Activated naive CD4-positive, alpha-beta T cell treated with anti-CD3 and anti-CD28 coated beads, Interleukin-2, amount 50 U/mL, for 72 hours (primary cell): ENCODE data around the gene SHF. TPM values are rescaled to one million over a fixed set of nuclear protein-coding genes. Genes with fewer than 3 reads are reported as not detected.
"Not testable (repeated sequence)": the region's sequence is repeated elsewhere in the genome, so short reads cannot be mapped to it uniquely, and the experiment has no call there.

Experiments
- ATAC-seq, 2 donors: fragments of 150-1000 bp; cut with Tn5 transposase; 2 replicates each; pipeline ENCODE4 v1.10.0; 2021; ENCODE audit warnings: mild to moderate bottlenecking in 2 of 2, moderate library complexity in 2 of 2
- DNase-seq, 2 donors: peaks; one replicate each; pipeline ENCODE4 v3.0.0; 2021 to 2022; ENCODE audit warnings: low spot score in 2 of 2
- H3K27ac Mint-ChIP-seq, 2 donors: one replicate each; pipeline ENCODE4 v1.8.0; 2022; ENCODE audit warnings: mild to moderate bottlenecking in 2 of 2, mixed read lengths in 2 of 2
- H3K36me3 Mint-ChIP-seq, 2 donors: one replicate each; pipeline ENCODE4 v1.8.0; 2022; ENCODE audit warnings: mixed read lengths in 2 of 2
- H3K9me3 Mint-ChIP-seq, 2 donors: one replicate each; pipeline ENCODE4 v1.8.0; 2022; ENCODE audit warnings: mixed read lengths in 2 of 2
- total RNA-seq, 2 donors: library from RNA; stranded (reverse); gene quantifications; one replicate each; pipeline ENCODE4 v1.2.3, GENCODE V29; 2022

SHF gene, protein sequence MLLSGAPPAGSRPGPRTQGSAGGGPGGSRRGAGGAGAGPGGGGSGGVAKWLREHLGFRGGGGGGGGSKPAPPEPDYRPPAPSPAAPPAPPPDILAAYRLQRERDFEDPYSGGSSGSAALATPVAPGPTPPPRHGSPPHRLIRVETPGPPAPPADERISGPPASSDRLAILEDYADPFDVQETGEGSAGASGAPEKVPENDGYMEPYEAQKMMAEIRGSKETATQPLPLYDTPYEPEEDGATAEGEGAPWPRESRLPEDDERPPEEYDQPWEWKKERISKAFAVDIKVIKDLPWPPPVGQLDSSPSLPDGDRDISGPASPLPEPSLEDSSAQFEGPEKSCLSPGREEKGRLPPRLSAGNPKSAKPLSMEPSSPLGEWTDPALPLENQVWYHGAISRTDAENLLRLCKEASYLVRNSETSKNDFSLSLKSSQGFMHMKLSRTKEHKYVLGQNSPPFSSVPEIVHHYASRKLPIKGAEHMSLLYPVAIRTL
- total RNA-seq, result 10 to 100 TPM in 1 of 2 donors, 1 to 10 TPM in 1; 8.6 to 22.3 TPM

DNA sequence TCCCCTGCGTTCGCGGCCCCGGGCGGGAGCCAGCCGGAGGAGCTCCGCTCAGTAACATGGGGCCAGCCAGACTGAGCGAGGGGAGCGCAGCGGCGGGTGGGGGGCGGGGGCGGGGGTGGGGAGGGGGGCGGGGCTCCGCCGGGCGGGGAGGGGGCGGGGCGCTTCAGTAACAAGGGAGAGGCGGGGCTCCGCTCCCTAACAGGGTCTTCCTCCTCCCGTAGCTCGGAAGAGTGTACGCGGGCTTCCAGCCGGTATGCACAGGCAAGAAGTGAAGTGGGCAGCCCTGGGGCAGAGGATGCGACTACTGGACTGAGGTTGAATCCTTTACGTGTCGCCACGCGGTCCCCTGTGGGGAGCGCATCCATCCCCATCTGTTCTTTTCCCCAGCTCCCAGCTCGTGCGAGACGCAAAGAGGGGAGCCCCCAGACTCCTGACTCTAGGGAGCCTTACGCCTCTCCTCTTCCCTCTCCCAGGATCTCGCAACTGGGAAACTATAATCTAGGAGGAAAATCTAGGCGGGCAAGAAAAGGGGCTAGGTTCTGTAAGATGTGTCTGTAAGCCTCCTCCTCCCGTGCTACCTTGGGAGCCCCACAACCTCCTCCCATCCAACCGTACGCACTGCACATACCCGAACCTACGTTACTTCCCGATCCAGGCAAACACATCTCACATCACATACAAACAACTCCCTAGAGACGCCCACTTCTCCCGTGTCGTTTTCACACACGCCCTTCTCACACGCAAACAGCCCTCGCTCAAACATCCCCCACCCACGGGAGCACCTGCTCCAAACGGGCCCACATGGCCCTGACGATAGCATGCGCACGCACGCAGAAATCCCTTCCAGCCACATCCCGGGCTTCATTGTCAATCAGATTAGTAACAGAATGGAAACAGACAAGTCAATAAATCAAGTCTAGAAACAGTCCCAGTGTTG lies at the start of gene SHF:
TSS of gene SHF (minus strand) at position 73 of the 937 bp plus-strand sequence. CDS start at position 58, 15 bp downstream.
- H3K36me3 Mint-ChIP-seq, result no peaks in the 10 kb centered on the region
- DNase-seq (peak; percentile 69 to 78), ATAC-seq (peak; percentile 81 to 88)
- H3K9me3 Mint-ChIP-seq, result no peaks in the 10 kb centered on the region
- peak within 1 kb of the TSS; percentile 93 to 97 for H3K27ac Mint-ChIP-seq

DNA sequence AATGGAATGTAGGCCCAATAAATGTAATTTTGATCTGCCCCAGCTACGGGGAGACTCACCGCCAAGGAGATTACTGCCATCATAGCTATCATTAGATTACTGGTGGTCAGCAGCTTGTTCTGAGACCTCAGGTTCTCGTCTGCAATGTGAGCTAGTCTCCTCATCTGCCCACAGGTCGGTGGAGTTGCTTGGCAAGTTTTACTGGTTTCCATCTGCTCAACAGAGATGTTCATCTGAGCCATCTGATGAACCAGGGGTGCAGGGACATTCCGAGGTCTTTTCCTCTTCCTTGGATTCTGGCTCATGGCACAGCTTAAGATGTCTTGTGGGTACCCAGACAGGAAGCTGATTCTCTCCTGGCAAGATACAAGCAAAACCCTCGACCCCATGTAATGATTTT lies 49.0 kb upstream of the SHF start:
- not testable (repeated sequence) for DNase-seq, ATAC-seq, H3K27ac Mint-ChIP-seq
- Mint-ChIP-seq H3K9me3 (peaks cover 26 to 40% of the 10 kb centered on the region in 2 donors), H3K36me3 (peaks cover 34 to 64% of the 10 kb centered on the region in 2 donors)

DNA sequence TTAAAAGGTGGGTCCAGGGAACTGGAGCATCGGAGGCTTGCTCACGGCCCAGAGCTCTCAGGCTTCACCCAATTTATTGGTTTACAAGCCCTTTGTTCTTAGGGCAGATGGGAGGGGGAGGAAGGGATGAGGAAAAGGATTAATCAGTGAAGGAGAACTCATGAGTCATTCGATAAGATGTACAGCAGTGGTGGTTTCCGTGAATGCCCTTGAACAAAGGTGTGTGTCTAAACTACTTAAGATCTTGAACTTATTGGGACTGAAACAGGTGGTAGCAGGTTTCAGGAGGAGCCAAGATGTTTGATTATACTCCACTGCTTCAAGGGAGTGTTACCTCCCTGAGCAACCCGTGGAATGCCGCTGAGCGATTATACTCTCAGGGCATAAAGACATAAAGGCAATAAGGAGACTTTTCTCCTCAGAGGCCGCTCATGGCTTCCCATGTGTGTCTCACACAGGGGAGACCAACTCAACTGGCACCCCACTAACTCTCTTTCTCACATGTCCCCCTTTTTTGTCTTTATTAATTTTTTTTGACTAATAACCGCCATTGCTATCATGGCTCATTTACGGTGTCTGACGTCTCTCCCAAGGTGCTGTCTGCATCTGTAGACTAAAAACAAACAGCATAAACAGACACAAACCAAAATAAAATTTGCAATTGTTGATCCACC lies 46.9 kb upstream of the SHF start:
- H3K9me3 Mint-ChIP-seq, result peaks cover 15 to 28% of the 10 kb centered on the region in 2 donors
- H3K27ac Mint-ChIP-seq, result no peak overlapping the region
- peaks cover 19 to 48% of the 10 kb centered on the region in 2 donors for H3K36me3 Mint-ChIP-seq
- DNase-seq (no peak), ATAC-seq (no peak)

- H3K27ac Mint-ChIP-seq, result no peak overlapping the region
- H3K9me3 Mint-ChIP-seq, result peaks cover 8 to 11% of the 10 kb centered on the region in 2 donors
- H3K36me3 Mint-ChIP-seq, result peaks cover 8 to 30% of the 10 kb centered on the region in 2 donors
- DNase-seq, result no peak
- no peak for ATAC-seq
Observed at GRCh38 chr15:45231864-45232562, 44.2 kb upstream of the SHF start.

DNA sequence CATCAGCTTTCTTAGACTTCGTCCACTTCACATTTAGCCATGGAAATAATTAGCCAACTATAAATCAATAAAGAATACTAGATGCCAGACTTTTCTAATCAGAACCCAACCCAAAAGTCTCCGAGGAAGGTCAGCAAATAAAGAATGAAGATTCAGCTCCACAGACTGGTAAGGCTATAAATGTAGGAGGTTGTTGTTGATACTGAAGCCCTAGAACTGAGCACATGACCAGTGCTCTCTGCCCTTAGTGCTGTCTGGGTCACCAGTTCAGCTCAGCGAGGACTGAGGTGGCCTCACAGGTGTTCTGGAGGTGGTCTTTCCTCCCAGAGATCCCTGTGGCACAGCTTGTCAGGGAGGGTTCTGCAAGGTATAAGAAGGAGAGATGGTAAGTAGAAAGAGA lies 43.4 kb upstream of the SHF start:
- Mint-ChIP-seq H3K27ac (no peak overlapping the region), H3K9me3 (peaks cover 4 to 8% of the 10 kb centered on the region in 2 donors), H3K36me3 (peaks cover 5 to 22% of the 10 kb centered on the region in 2 donors)
- ATAC-seq (no peak), DNase-seq (no peak)

DNA sequence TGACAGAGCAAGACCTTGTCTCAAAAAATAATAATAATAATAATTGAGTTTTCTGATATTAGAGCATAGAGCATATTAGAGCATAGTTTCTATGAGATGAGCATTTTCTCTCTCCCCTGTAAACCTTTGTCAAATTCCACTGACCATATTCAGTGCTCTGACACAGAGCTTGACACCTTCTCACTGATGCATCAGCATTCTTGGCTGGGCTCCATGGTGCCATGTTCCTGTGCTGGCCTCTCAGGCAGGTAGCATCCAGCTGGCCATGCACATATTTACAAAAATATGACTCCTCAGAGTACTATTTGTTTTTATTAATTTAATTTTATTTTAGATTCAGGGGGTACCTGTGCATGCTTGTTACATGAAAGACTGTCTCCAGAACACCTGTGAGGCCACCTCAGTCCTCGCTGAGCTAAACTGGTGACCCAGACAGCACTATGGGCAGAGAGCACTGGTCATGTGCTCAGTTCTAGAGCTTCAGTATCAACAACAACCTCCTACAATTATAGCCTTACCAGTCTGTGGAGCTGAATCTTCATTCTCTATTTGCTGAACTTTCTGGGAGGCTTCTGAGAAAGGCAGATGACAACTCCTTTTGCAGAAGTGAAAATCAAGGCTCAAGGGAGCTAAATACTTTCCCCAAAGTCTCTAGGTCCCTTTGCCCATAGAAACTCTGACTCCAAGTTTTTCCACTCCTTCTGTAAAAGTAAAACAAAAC lies 42.6 kb upstream of the SHF start:
- ATAC-seq, result no peak
- H3K27ac Mint-ChIP-seq, result no peak overlapping the region
- H3K9me3 Mint-ChIP-seq, result peaks cover 2 to 5% of the 10 kb centered on the region in 2 donors

GRCh38 chr15:45228931-45229330 lies 41.2 kb upstream of the SHF start:
- Mint-ChIP-seq H3K36me3 (peaks cover 0 to 13% of the 10 kb centered on the region in 2 donors), H3K9me3 (no peaks in the 10 kb centered on the region), H3K27ac (no peak overlapping the region)
- ATAC-seq, result no peak
- no peak for DNase-seq

More for the DNA sequence above, 42.6 kb upstream of the SHF start:
- H3K36me3 Mint-ChIP-seq, result peaks cover 3 to 16% of the 10 kb centered on the region in 2 donors
- no peak for DNase-seq

- Mint-ChIP-seq H3K36me3 (no peaks in the 10 kb centered on the region), H3K27ac (no peak overlapping the region), H3K9me3 (no peaks in the 10 kb centered on the region)
- no peak for DNase-seq
- ATAC-seq, result no peak
Observed at GRCh38 chr15:45225506-45226273, 37.9 kb upstream of the SHF start.

DNA sequence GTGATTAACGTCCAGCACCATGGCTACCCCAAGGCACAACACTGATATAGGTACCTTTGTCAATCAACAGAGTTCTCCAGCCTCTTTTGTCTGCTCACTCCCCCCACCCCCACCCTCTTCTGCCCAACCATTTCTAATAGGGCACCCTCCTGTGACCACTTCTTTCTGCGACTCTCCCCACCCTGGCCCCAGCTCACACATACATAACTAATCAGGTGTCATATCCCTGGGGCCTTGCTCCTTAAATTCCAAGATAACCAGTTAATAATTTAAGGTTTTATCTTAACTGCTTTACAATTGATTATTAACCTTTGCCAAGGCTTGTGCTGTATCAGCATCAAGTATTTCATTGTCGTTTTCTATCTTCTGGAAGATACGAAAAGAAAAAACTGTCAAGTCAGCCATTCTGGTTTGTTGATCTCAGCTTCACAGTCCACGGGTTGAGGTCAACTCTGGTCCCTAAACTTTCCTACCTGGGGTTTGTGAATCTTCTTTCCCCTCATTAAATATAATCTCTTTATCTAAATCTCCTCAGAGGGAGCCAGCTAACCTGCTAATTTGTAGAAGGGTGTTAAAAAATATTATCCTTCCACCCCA lies 37.0 kb upstream of the SHF start:
- no peaks in the 10 kb centered on the region for H3K36me3 Mint-ChIP-seq
- ATAC-seq (no peak), DNase-seq (no peak)
- H3K27ac Mint-ChIP-seq, result no peak overlapping the region
- no peaks in the 10 kb centered on the region for H3K9me3 Mint-ChIP-seq

DNA sequence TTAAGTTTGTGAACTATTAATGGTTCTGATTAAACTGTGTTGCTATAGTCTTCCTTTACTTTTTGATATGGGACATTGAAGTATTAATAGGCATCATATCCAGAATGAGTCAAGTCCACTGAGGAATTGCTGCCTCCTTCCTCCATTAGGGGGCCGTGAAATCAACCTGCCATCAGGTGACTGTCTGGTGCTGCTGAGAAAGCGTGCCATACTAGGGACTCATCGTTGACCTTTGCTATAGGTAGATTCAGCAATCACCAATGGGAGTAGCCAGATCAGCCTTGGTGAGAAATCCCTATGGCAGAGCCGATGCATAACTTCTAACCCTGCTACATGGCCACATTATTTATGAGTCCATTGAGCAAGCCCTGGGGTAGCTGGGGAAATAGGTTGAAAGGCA lies 34.2 kb upstream of the SHF start:
- DNase-seq (no peak), ATAC-seq (no peak)
- Mint-ChIP-seq H3K27ac (no peak overlapping the region), H3K9me3 (no peaks in the 10 kb centered on the region), H3K36me3 (no peaks in the 10 kb centered on the region)

DNA sequence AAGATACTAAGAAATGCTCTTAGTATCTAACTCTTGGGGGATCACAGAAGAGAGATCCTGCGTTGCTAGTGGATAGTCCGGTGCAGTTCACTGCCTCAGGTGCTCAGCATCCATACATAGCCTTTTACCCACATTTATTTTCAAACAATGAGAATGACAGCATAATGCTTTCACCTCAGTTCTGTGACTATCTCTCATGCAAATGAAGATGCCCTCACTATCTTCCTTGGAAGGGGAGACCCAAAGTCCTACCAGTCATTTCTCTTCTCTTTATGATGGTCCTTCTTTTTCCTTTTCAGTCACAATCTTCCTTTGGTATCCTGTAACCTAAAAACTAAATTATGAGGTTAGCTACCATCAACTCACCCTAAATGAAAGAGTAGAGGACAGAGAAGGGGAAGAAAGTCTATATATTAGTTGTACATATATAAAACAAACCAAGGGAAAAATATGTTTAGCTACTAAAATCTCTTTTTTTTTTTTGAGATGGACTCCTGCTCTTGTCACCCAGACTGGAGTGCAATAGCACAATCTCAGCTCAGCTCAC lies 33.4 kb upstream of the SHF start:
- DNase-seq, result no peak
- ATAC-seq, result peak in 1 of 2 donors; percentile 44
- Mint-ChIP-seq H3K27ac (no peak overlapping the region), H3K36me3 (no peaks in the 10 kb centered on the region), H3K9me3 (no peaks in the 10 kb centered on the region)

DNA sequence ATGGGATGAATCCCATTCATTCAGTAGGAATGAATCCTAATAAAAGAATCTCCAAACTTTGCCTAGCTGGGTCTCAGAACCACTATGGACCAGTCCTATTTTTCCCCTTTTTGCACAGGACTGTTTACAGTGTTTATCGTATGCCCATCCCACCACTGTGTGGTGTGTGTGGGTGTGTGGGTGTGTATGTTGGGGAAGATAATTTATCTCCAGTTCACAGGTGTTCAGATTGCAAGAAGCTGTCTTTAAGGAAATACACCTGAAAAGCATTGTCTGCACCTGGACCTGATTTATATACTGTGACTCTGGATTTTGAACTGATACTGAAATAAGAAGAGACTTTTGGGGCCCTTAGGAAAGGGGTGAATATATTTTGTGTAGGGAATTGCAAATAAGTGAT lies 24.7 kb upstream of the SHF start:
- no peaks in the 10 kb centered on the region for H3K9me3 Mint-ChIP-seq
- H3K27ac Mint-ChIP-seq, result no peak overlapping the region
- DNase-seq, result no peak
- H3K36me3 Mint-ChIP-seq, result no peaks in the 10 kb centered on the region
- no peak for ATAC-seq

- Mint-ChIP-seq H3K27ac (no peak overlapping the region), H3K9me3 (no peaks in the 10 kb centered on the region), H3K36me3 (no peaks in the 10 kb centered on the region)
- DNase-seq, result peak; percentile 62 to 70
- peak; percentile 39 to 65 for ATAC-seq
Observed at GRCh38 chr15:45205192-45205591, 17.4 kb upstream of the SHF start.

- no peak for ATAC-seq
- Mint-ChIP-seq H3K9me3 (no peaks in the 10 kb centered on the region), H3K36me3 (peaks cover 0 to 6% of the 10 kb centered on the region in 2 donors), H3K27ac (no peak overlapping the region)
- DNase-seq, result no peak
Observed at GRCh38 chr15:45203182-45203581, 15.4 kb upstream of the SHF start.
